GM12872 (cell line): ENCODE data around the gene ABCC1.

ENCODE experiments used
- CTCF ChIP-seq: IDR thresholded peaks from 3 replicates; pipeline ENCODE4 v1.5.1; 2011; ENCODE audit warnings: low read depth, mild to moderate bottlenecking, low read length, moderate library complexity; ENCODE audit not compliant: insufficient read depth

The ABCC1 gene

GRCh38 chr16:15949210-15950160, at the start of gene ABCC1:
TSS of gene ABCC1 (plus strand) at chr16:15949616. CDS start at chr16:15949752, 136 bp downstream.
- TF ChIP-seq CTCF, result 0 out of 3 replicates have a peak, but pooled peaks have one; percentile 12

GRCh38 chr16:15900357-15900756, 49.1 kb upstream of the ABCC1 start:
- no peak for TF ChIP-seq CTCF

- no peak for TF ChIP-seq CTCF
These were observed 48.4 kb upstream of the ABCC1 start for GRCh38 chr16:15900901-15901500.

GRCh38 chr16:15903960-15904359, 45.5 kb upstream of the ABCC1 start:
- no peak for TF ChIP-seq CTCF

- no peak for TF ChIP-seq CTCF
These were observed 43.0 kb upstream of the ABCC1 start for GRCh38 chr16:15906439-15906838.

- TF ChIP-seq CTCF, result no peak
These were observed 41.4 kb upstream of the ABCC1 start for GRCh38 chr16:15907863-15908478.

- TF ChIP-seq CTCF, result no peak
These were observed 38.2 kb upstream of the ABCC1 start for GRCh38 chr16:15911198-15911597.
